Fibroblast of lung (primary cell): ENCODE measurements around the gene BANF2. TPM values are rescaled to one million over a fixed set of nuclear protein-coding genes. Genes with fewer than 3 reads are reported as not detected.

Source experiments
- DNase-seq, 2 donors: peaks; one replicate each; pipeline versions ENCODE4 v3.0.0 to v3.0.0-alpha.2; 2010; ENCODE audit warnings: low read depth in 2 of 2
- H2AFZ ChIP-seq: 2 replicates; pipeline ENCODE4 v1.5.1; 2012; ENCODE audit warnings: low read length, control low read depth, inconsistent platforms
- H3K27ac ChIP-seq: 2 replicates; pipeline ENCODE4 v1.5.1; 2011; ENCODE audit warnings: low read length, control low read depth; ENCODE audit not compliant: insufficient read depth
- H3K27me3 ChIP-seq: 2 replicates; pipeline ENCODE4 v1.5.1; 2011; ENCODE audit warnings: mild to moderate bottlenecking, low read length; ENCODE audit not compliant: control insufficient read depth, insufficient read depth
- H3K36me3 ChIP-seq: 2 replicates; pipeline ENCODE4 v1.5.1; 2011; ENCODE audit warnings: low read length; ENCODE audit not compliant: control insufficient read depth, insufficient read depth
- H3K4me1 ChIP-seq: 2 replicates; pipeline ENCODE4 v1.5.1; 2011; ENCODE audit warnings: low read length; ENCODE audit not compliant: control insufficient read depth, insufficient read depth; ENCODE audit errors: extremely low read depth
- H3K4me2 ChIP-seq: 2 replicates; pipeline ENCODE4 v1.5.1; 2011; ENCODE audit warnings: low read length, control low read depth; ENCODE audit not compliant: insufficient read depth; ENCODE audit errors: extremely low read depth
- H3K4me3 ChIP-seq, 4 experiments: fragments of 200-600 bp in 1 of 4; sonication (generic) in 1 of 4; replicated peaks in 1 of 4; 2 replicates each; pipeline ENCODE4 v1.5.1; 2011 to 2016; ENCODE audit warnings: low read length in 4 of 4, low read depth in 3 of 4, mild to moderate bottlenecking in 3 of 4, control low read depth in 2 of 4, inconsistent platforms in 1 of 4, mixed read lengths in 1 of 4; ENCODE audit not compliant: insufficient read depth in 1 of 4; ENCODE audit errors: control extremely low read depth in 1 of 4
- H3K79me2 ChIP-seq: 2 replicates; pipeline ENCODE4 v1.5.1; 2012; ENCODE audit warnings: mild to moderate bottlenecking, low read length, inconsistent platforms; ENCODE audit not compliant: control insufficient read depth, insufficient read depth
- H3K9ac ChIP-seq: 2 replicates; pipeline ENCODE4 v1.5.1; 2011; ENCODE audit warnings: mild to moderate bottlenecking, low read length, control low read depth; ENCODE audit not compliant: insufficient read depth
- H3K9me3 ChIP-seq: 2 replicates; pipeline ENCODE4 v1.5.1; 2012; ENCODE audit warnings: low read depth, low read length; ENCODE audit not compliant: control insufficient read depth, insufficient read depth
- H4K20me1 ChIP-seq: 2 replicates; pipeline ENCODE4 v1.5.1; 2011; ENCODE audit warnings: low read length; ENCODE audit not compliant: control insufficient read depth, insufficient read depth; ENCODE audit errors: extremely low read depth
- EZH2 ChIP-seq: IDR thresholded peaks from 2 replicates; pipeline ENCODE4 v1.5.1; 2012; ENCODE audit warnings: low read length, control low read depth, mild to moderate bottlenecking; ENCODE audit errors: missing control alignments
- polyA plus RNA-seq, 2 donors: library from polyadenylated mRNA; depleted of rRNA in 1 of 2; stranded (reverse) in 1 of 2; unstranded in 1 of 2; fragments of >200 nt; gene quantifications; 2 replicates each; pipeline ENCODE4 v1.2.1, GENCODE V29; 2011 to 2012; ENCODE audit warnings: missing spikeins in 1 of 2
- total RNA-seq: library from RNA; depleted of rRNA; stranded (reverse); fragments of >200 nt; gene quantifications from 2 replicates; pipeline ENCODE4 v1.2.1, GENCODE V29; 2014
- TF ChIP-seq, protein P1 (sequence below), 2 donors: IDR thresholded peaks in 1 of 2; conservative IDR thresholded peaks in 1 of 2; 1 replicate in 1 of 2; 2 replicates in 1 of 2; pipeline ENCODE4 v1.5.1; 2011 to 2012; ENCODE audit warnings: low read length in 2 of 2, control low read depth in 1 of 2, inconsistent platforms in 1 of 2, low read depth in 1 of 2, mild to moderate bottlenecking in 1 of 2

Gene BANF2
- total and polyA plus RNA-seq, 2 donors (not counting 1 experiment from before 2014, with no cell fraction given): not detected

- no peak overlapping the region for H3K4me3 ChIP-seq
- no peaks in the 10 kb centered on the region for H3K27me3 ChIP-seq
- no peak overlapping the region for H2AFZ ChIP-seq
- peaks cover 24% of the 10 kb centered on the region for H3K4me1 ChIP-seq
- TF ChIP-seq, protein P1, sequence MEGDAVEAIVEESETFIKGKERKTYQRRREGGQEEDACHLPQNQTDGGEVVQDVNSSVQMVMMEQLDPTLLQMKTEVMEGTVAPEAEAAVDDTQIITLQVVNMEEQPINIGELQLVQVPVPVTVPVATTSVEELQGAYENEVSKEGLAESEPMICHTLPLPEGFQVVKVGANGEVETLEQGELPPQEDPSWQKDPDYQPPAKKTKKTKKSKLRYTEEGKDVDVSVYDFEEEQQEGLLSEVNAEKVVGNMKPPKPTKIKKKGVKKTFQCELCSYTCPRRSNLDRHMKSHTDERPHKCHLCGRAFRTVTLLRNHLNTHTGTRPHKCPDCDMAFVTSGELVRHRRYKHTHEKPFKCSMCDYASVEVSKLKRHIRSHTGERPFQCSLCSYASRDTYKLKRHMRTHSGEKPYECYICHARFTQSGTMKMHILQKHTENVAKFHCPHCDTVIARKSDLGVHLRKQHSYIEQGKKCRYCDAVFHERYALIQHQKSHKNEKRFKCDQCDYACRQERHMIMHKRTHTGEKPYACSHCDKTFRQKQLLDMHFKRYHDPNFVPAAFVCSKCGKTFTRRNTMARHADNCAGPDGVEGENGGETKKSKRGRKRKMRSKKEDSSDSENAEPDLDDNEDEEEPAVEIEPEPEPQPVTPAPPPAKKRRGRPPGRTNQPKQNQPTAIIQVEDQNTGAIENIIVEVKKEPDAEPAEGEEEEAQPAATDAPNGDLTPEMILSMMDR (conservative IDR thresholded peaks at IDR 0.05 in 1 of 2, IDR thresholded peaks at IDR 0.05 in 1 of 2; ENCODE audit: low read depth in 1 of 2, low read length in 2 of 2): peak in 1 of 2 donors; percentile 3
- no peak for TF ChIP-seq EZH2
- no peak overlapping the region for H3K4me2 ChIP-seq
- peaks cover 22% of the 10 kb centered on the region for H3K36me3 ChIP-seq
- H3K9me3 ChIP-seq: no peaks in the 10 kb centered on the region
- no peak for DNase-seq
- no peak overlapping the region for H3K27ac ChIP-seq
- peaks cover 86% of the 10 kb centered on the region for H3K79me2 ChIP-seq
- no peak overlapping the region for H3K9ac ChIP-seq
- peaks cover 8% of the 10 kb centered on the region for H4K20me1 ChIP-seq
These were observed 40.0 kb upstream of the BANF2 start for GRCh38 chr20:17659801-17660200.

DNA sequence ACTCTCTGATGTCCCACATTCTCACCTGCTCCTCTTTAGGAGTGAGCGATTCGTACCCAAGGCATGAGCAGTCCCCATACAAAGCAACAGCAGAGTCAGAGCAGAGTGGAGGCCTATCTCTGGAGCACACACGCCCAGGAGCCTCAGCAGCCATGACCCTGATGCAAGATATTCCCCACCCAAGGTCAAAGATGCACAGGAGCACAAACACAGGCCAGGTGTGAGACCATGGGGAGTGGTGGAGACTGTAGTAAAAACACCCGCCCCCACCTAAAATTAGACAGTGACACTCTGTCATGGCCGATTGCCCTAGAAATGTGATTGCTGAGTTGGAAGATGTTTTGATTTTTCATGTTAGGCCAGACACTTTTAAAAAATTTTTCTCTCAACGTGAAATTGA is 39.1 kb upstream of the BANF2 start:
- Histone ChIP-seq H3K36me3 (peaks cover 22% of the 10 kb centered on the region), H3K27me3 (no peaks in the 10 kb centered on the region), H2AFZ (no peak overlapping the region), H3K9ac (no peak overlapping the region), H4K20me1 (peaks cover 8% of the 10 kb centered on the region), H3K27ac (peak overlapping the region; percentile 53), H3K9me3 (no peaks in the 10 kb centered on the region), H3K79me2 (peaks cover 90% of the 10 kb centered on the region), H3K4me1 (peaks cover 26% of the 10 kb centered on the region), H3K4me2 (no peak overlapping the region), H3K4me3 (no peak overlapping the region)
- no peak for TF ChIP-seq EZH2
- no peak for DNase-seq

DNA sequence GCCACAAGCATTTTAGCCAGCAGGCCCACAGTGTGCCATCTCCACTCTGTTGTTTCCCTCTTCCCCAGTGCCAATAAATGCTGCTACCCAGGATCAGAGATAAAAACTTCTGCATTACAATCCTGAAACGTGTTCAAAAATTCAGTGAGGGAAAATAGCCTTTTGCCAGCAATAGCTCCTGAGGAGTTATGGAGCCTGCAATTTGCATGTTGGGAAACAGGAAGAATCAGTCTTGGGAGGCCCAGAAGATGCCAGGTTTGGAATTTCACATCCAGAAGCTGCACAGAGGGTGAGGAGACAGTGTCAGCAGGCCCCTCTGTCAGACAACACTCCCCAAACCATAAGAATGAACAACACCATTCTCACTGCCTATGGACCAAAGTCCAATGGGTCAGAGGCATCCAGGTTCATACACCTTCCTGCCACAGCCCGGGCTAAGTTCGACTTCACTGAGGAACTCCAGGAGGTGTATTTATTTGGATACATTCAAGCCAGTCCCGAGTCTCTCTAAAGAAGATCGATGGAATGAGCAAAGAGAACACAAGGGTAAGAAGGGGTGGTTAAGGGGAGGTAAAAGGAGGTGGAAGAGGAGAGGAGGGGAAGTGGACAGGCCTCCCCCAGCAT is 38.5 kb upstream of the BANF2 start:
- H3K36me3 ChIP-seq: peaks cover 21% of the 10 kb centered on the region
- H3K4me3 ChIP-seq: no peak overlapping the region
- no peak overlapping the region for H2AFZ ChIP-seq
- peak overlapping the region; percentile 41 for H3K27ac ChIP-seq
- no peaks in the 10 kb centered on the region for H3K9me3 ChIP-seq
- H3K4me1 ChIP-seq: peaks cover 25% of the 10 kb centered on the region
- H3K27me3 ChIP-seq: no peaks in the 10 kb centered on the region
- peak overlapping the region; percentile 5 for H3K9ac ChIP-seq
- H3K4me2 ChIP-seq: no peak overlapping the region
- H4K20me1 ChIP-seq: peaks cover 8% of the 10 kb centered on the region
- DNase-seq: peak in 1 of 2 donors; percentile 35
- H3K79me2 ChIP-seq: peaks cover 90% of the 10 kb centered on the region
- TF ChIP-seq, protein P1 (conservative IDR thresholded peaks at IDR 0.05 in 1 of 2, IDR thresholded peaks at IDR 0.05 in 1 of 2; ENCODE audit: low read depth in 1 of 2, low read length in 2 of 2): no peak
- TF ChIP-seq EZH2: no peak
